Hematopoietic multipotent progenitor cell treated with erythropoietin and hydrocortisone succinate and interleukin-3 and kit ligand, for 15 days (in vitro differentiated cells): ENCODE data around the gene ZNF622.

Source experiments
- DNase-seq: peaks from one replicate; pipeline ENCODE4 v3.0.0-alpha.2; 2015; ENCODE audit warnings: low spot score

The ZNF622 gene

GRCh38 chr5:16465544-16466432, at the start of gene ZNF622:
Gene ZNF622 (minus strand): TSS chr5:16465800. CDS start chr5:16465665, 135 bp downstream.
- peak; percentile 89 for DNase-seq

- DNase-seq, result no peak
Measured at GRCh38 chr5:16510098-16510497, 44.5 kb upstream of the ZNF622 start.

GRCh38 chr5:16508730-16509531, 43.3 kb upstream of the ZNF622 start:
- no peak for DNase-seq

- DNase-seq, result no peak
Measured at GRCh38 chr5:16507716-16508115, 42.1 kb upstream of the ZNF622 start.

GRCh38 chr5:16505904-16506303, 40.3 kb upstream of the ZNF622 start:
- DNase-seq, result no peak

- DNase-seq, result no peak
Measured at GRCh38 chr5:16505140-16505891, 39.7 kb upstream of the ZNF622 start.

- DNase-seq, result no peak
Measured at GRCh38 chr5:16504571-16504970, 39.0 kb upstream of the ZNF622 start.

GRCh38 chr5:16502866-16503265, 37.3 kb upstream of the ZNF622 start:
- no peak for DNase-seq

GRCh38 chr5:16500024-16500423, 34.4 kb upstream of the ZNF622 start:
- DNase-seq, result no peak

GRCh38 chr5:16497546-16497945, 31.9 kb upstream of the ZNF622 start:
- no peak for DNase-seq

GRCh38 chr5:16493261-16493660, 27.7 kb upstream of the ZNF622 start:
- DNase-seq, result no peak

- no peak for DNase-seq
Measured at GRCh38 chr5:16492398-16493140, 27.0 kb upstream of the ZNF622 start.

- DNase-seq, result no peak
Measured at GRCh38 chr5:16490911-16491310, 25.3 kb upstream of the ZNF622 start.

- DNase-seq, result peak; percentile 11
Measured at GRCh38 chr5:16489322-16489791, 23.8 kb upstream of the ZNF622 start.

GRCh38 chr5:16487456-16487855, 21.9 kb upstream of the ZNF622 start:
- no peak for DNase-seq

GRCh38 chr5:16486711-16487111, 21.1 kb upstream of the ZNF622 start:
- no peak for DNase-seq

- no peak for DNase-seq
Measured at GRCh38 chr5:16485656-16486055, 20.1 kb upstream of the ZNF622 start.

GRCh38 chr5:16484081-16484480, 18.5 kb upstream of the ZNF622 start:
- DNase-seq, result no peak

GRCh38 chr5:16483361-16483760, 17.8 kb upstream of the ZNF622 start:
- DNase-seq, result no peak

- no peak for DNase-seq
Measured at GRCh38 chr5:16482891-16483290, 17.3 kb upstream of the ZNF622 start.

GRCh38 chr5:16480821-16481538, 15.4 kb upstream of the ZNF622 start:
- DNase-seq, result no peak
